Measurements from ENCODE around the gene GALNT14.

GRCh38 chr2:30877833-30878232 lies 260.4 kb downstream of the GALNT14 start:
- TF ChIP-seq CTCF (IDR thresholded peaks at IDR 0.05 in 2 of 3, conservative IDR thresholded peaks at IDR 0.05 in 1 of 3; ENCODE audit: control insufficient read depth in 2 of 3, extremely low read depth in 1 of 3, insufficient read depth in 1 of 3, low read depth in 3 of 3, low read length in 3 of 3) (no peak), RFX5 (IDR thresholded peaks at IDR 0.05; ENCODE audit: low read depth, low read length) (no peak), RBBP5 (conservative IDR thresholded peaks at IDR 0.05) (no peak)
